ENCODE data around the gene DCAF11. TPM values are rescaled to one million over a fixed set of nuclear protein-coding genes. Genes with fewer than 3 reads are reported as not detected.

The DCAF11 gene
- total and polyA plus RNA-seq, 2 of the 13 experiments (the other 11 are each of a cell fraction or from before 2014, with no cell fraction given) = 150 to 257 TPM

DNA sequence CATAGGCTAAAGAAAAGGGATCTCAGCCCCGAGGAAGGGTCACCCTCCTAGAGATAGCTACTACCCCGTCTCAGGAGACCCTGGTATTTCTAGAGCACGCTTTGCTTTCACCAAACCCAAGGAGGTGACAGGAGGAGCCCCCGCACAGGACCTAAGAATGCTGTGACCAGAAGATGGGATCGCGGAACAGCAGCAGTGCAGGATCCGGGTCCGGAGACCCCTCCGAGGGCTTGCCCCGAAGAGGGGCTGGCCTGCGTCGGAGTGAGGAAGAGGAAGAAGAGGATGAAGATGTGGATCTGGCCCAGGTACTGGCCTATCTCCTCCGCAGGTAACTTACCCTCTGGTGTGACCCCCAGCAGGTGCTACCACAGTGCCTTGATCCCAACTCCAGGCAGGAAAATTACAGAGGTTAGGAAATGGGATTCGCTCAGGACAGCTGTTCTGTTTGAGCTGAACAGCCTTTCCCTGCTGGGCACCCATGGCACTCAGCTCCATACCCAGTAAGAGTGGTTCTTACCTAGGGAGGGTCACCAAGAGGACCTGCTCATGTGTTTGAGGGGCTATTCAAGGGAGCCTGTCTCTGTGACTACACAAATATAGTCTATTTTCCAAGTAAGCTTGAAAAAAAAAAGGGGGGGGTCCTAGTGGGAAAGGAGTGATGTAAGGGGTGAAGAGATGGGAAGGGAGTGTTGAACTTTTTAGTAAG lies 998 bp downstream of the DCAF11 start (continued):
- TF ChIP-seq AGO1 (IDR thresholded peaks at IDR 0.05; ENCODE audit: low read depth, low read length, poor library complexity, severe bottlenecking) (no peak), ZBTB20 (CRISPR knock-in tag; IDR thresholded peaks at IDR 0.05; ENCODE audit: borderline replicate concordance, low read depth) (peak; percentile 84; the same call in 1 of the 2 replicates), MZF1 (CRISPR knock-in tag; IDR thresholded peaks at IDR 0.05; ENCODE audit: borderline replicate concordance) (peak; percentile 98), PTBP1 (IDR thresholded peaks at IDR 0.05; ENCODE audit: low read depth, low read length, poor library complexity, severe bottlenecking) (peak; percentile 60), ZNF567 (CRISPR knock-in tag; IDR thresholded peaks at IDR 0.05; ENCODE audit: borderline replicate concordance) (peak; percentile 81), ELF1 (CRISPR knock-in tag; IDR thresholded peaks at IDR 0.05) (no peak), ZNF17 (CRISPR knock-in tag; IDR thresholded peaks at IDR 0.05) (peak; percentile 86; the same call in 1 of the 2 replicates), ATRX (CRISPR knock-in tag; IDR thresholded peaks at IDR 0.05; ENCODE audit: borderline replicate concordance) (no peak), ZNF230 (CRISPR knock-in tag; IDR thresholded peaks at IDR 0.05) (0 out of 2 replicates have a peak, but pooled peaks have one; percentile 48), NRL (CRISPR knock-in tag; IDR thresholded peaks at IDR 0.05; ENCODE audit: borderline replicate concordance) (peak; percentile 90), ARHGAP35 (CRISPR knock-in tag; IDR thresholded peaks at IDR 0.05; ENCODE audit: borderline replicate concordance) (0 out of 2 replicates have a peak, but pooled peaks have one; percentile 51), ZIK1 (CRISPR knock-in tag; IDR thresholded peaks at IDR 0.05; ENCODE audit: borderline replicate concordance, low read depth) (peak; percentile 68; the same call in 1 of the 2 replicates), ZNF724P (CRISPR knock-in tag; IDR thresholded peaks at IDR 0.05; ENCODE audit: borderline replicate concordance) (peak; percentile 92), MED8 (CRISPR knock-in tag; IDR thresholded peaks at IDR 0.05; ENCODE audit: insufficient replicate concordance) (peak; percentile 35), NCOA2 (CRISPR knock-in tag; IDR thresholded peaks at IDR 0.05) (0 out of 2 replicates have a peak, but pooled peaks have one; percentile 6), IRX3 (CRISPR knock-in tag; IDR thresholded peaks at IDR 0.05; ENCODE audit: borderline replicate concordance, low read depth) (no peak; the same call in 1 of the 2 replicates), ZNF264 (CRISPR knock-in tag; IDR thresholded peaks at IDR 0.05) (0 out of 2 replicates have a peak, but pooled peaks have one; percentile 66), ZNF224 (CRISPR knock-in tag; IDR thresholded peaks at IDR 0.05) (0 out of 2 replicates have a peak, but pooled peaks have one; percentile 9), ATF7 (IDR thresholded peaks at IDR 0.05) (no peak), ATF7 (CRISPR knock-in tag; IDR thresholded peaks at IDR 0.05) (peak; percentile 25; the same call in 1 of the 2 replicates), GLI4 (CRISPR knock-in tag; IDR thresholded peaks at IDR 0.05; ENCODE audit: borderline replicate concordance) (peak; percentile 12; the same call in 1 of the 2 replicates), AHR (CRISPR knock-in tag; IDR thresholded peaks at IDR 0.05) (no peak; the same call in 1 of the 2 replicates), ZNF768 (CRISPR knock-in tag; IDR thresholded peaks at IDR 0.05) (peak; percentile 85)
- TF ChIP-seq, protein P1, sequence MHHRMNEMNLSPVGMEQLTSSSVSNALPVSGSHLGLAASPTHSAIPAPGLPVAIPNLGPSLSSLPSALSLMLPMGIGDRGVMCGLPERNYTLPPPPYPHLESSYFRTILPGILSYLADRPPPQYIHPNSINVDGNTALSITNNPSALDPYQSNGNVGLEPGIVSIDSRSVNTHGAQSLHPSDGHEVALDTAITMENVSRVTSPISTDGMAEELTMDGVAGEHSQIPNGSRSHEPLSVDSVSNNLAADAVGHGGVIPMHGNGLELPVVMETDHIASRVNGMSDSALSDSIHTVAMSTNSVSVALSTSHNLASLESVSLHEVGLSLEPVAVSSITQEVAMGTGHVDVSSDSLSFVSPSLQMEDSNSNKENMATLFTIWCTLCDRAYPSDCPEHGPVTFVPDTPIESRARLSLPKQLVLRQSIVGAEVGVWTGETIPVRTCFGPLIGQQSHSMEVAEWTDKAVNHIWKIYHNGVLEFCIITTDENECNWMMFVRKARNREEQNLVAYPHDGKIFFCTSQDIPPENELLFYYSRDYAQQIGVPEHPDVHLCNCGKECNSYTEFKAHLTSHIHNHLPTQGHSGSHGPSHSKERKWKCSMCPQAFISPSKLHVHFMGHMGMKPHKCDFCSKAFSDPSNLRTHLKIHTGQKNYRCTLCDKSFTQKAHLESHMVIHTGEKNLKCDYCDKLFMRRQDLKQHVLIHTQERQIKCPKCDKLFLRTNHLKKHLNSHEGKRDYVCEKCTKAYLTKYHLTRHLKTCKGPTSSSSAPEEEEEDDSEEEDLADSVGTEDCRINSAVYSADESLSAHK (CRISPR knock-in tag; IDR thresholded peaks at IDR 0.05; ENCODE audit: borderline replicate concordance) = no peak
- TF ChIP-seq, protein P2, sequence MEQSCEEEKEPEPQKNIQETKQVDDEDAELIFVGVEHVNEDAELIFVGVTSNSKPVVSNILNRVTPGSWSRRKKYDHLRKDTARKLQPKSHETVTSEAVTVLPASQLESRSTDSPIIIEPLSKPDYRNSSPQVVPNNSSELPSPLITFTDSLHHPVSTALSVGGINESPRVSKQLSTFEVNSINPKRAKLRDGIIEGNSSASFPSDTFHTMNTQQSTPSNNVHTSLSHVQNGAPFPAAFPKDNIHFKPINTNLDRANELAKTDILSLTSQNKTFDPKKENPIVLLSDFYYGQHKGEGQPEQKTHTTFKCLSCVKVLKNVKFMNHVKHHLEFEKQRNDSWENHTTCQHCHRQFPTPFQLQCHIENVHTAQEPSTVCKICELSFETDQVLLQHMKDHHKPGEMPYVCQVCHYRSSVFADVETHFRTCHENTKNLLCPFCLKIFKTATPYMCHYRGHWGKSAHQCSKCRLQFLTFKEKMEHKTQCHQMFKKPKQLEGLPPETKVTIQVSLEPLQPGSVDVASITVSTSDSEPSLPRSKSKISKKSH (CRISPR knock-in tag; IDR thresholded peaks at IDR 0.05; ENCODE audit: borderline replicate concordance) = peak; percentile 88
